Heart left ventricle (tissue), 16 donors: ENCODE measurements around the gene CDK4. TPM values are rescaled to one million over a fixed set of nuclear protein-coding genes. Genes with fewer than 3 reads are reported as not detected.
"Not testable (repeated sequence)": the region's sequence is repeated elsewhere in the genome, so short reads cannot be mapped to it uniquely, and the experiment has no call there.

ENCODE experiments used
- ATAC-seq, 4 donors: fragments of 200-7000 bp; cut with Tn5 transposase; one replicate each; pipeline ENCODE4 v1.9.1; 2020 to 2022; ENCODE audit warnings: moderate library complexity in 4 of 4, mild to moderate bottlenecking in 3 of 4, moderate number of reproducible peaks in 1 of 4
- DNase-seq, 5 donors: peaks; one replicate each; pipeline ENCODE4 v3.0.0-alpha.2; 2020
- H3K27ac ChIP-seq, 12 donors: fragments of 200-600 bp; sonication (generic) in 4 of 12; one replicate each; pipeline versions ENCODE4 v1.5.0 to v1.8.0; 2016 to 2022; ENCODE audit warnings: mild to moderate bottlenecking in 2 of 12
- H3K27me3 ChIP-seq, 9 donors: fragments of 200-600 bp; sonication (generic) in 2 of 9; one replicate each; pipeline versions ENCODE4 v1.5.1 to v1.8.0; 2016 to 2022; ENCODE audit warnings: mild to moderate bottlenecking in 3 of 9
- H3K36me3 ChIP-seq, 9 donors: fragments of 200-600 bp; sonication (generic) in 2 of 9; one replicate each; pipeline versions ENCODE4 v1.5.0 to v1.8.0; 2018 to 2022; ENCODE audit warnings: mild to moderate bottlenecking in 2 of 9
- H3K4me1 ChIP-seq, 12 donors: fragments of 200-600 bp; sonication (generic) in 4 of 12; one replicate each; pipeline versions ENCODE4 v1.5.0 to v1.8.0; 2016 to 2022; ENCODE audit warnings: mild to moderate bottlenecking in 3 of 12
- H3K4me3 ChIP-seq, 12 donors: fragments of 200-600 bp; sonication (generic) in 4 of 12; one replicate each; pipeline versions ENCODE4 v1.5.0 to v1.8.0; 2017 to 2022; ENCODE audit warnings: mild to moderate bottlenecking in 9 of 12, moderate library complexity in 4 of 12
- H3K9me3 ChIP-seq, 12 donors: fragments of 200-600 bp; sonication (generic) in 4 of 12; one replicate each; pipeline versions ENCODE4 v1.5.0 to v1.8.0; 2016 to 2022; ENCODE audit warnings: mild to moderate bottlenecking in 1 of 12
- CTCF ChIP-seq, 12 donors: fragments of 200-600 bp; sonication (generic) in 4 of 12; IDR thresholded peaks; one replicate each; pipeline versions ENCODE4 v1.5.0 to v1.8.0; 2018 to 2022; ENCODE audit warnings: antibody characterized with exemption in 12 of 12, mild to moderate bottlenecking in 5 of 12
- POLR2A ChIP-seq, 2 donors: fragments of 450-650 bp; IDR thresholded peaks; one replicate each; pipeline ENCODE4 v1.6.1; 2017; ENCODE audit warnings: antibody characterized with exemption in 2 of 2, mild to moderate bottlenecking in 2 of 2, moderate library complexity in 2 of 2
- WGBS, 4 donors: extraction: QIAGEN DNeasy Blood & Tissue Kit in 2 of 4; methylation state at CpG; one replicate each; pipeline versions ENCODE4 v1.1.5 to v1.1.7; 2013 to 2018; 5-methylcytosine and 5-hydroxymethylcytosine counted together
- intact Hi-C, 10 donors: fragments of 100-400 bp; cut with DNase I; formaldehyde crosslinking; loops; one replicate each; pipeline versions ENCODE4 v1.11.1 to v1.14.2; 2022
- polyA plus RNA-seq, 2 donors: library from polyadenylated mRNA; stranded (reverse); fragments of 200-250 nt; gene quantifications; one replicate each; pipeline ENCODE4 v1.2.3, GENCODE V29; 2013
- total RNA-seq, 9 donors: library from RNA; depleted of rRNA in 2 of 9; stranded (reverse); fragments of >200 nt in 2 of 9; fragmentation: NEBNext Ultra II Directional in 3 of 9; extraction: Animal tissue kit (Norgen Biotek cat#: 25700) in 3 of 9; gene quantifications; one replicate each; pipeline versions ENCODE4 v1.1.0 to v1.2.4, GENCODE V29; 2016 to 2023
- donor health status: ischemic (EF 13 %, LVEDD 7.1; RV severe dilation, severe dysfunction).
- donor health status: healthy with polysubstance abuse.
- donor health status: DM: no; HTN: yes; CAD: no.
- donor health status: DM: no; HTN: no; CAD: no.
- donor health status: ischemic (EF 25% LVEDD 6.9; RV normal size, moderate dysfunction).
- donor health status: ischemic (EF 25% LVEDD 5.7; RV mildly dilated, moderate dysfunction).
- donor health status: healthy.
- donor health status: DM: yes; HTN: yes; CAD: no.
- donor health status: ischemic (EF 35%, LVEDD 5.7; RV mildly dilated, moderate dysfunction).
- donor health status: nonischemic (EF 11% LVEDD 7.7; RV severe dilation, severe dysfunction).
- donor health status: DM: yes; HTN: yes; CAD: no.
- donor health status: PGD.
- donor health status: ischemic (EF 29% LVEDD 5.4; RV normal size, mild dysfunction).
- donor health status: nonischemic (EF 23%, LVEDD 6.1; RV moderate dilation, normal function).

Gene CDK4
- total and polyA plus RNA-seq, 11 donors, result 23.4 to 81.9 (median 50.2) TPM

- intact Hi-C loops, result no loop called here
- Histone ChIP-seq H3K27ac (no peak overlapping the region), H3K4me3 (no peak overlapping the region), H3K27me3 (no peaks in the 10 kb centered on the region), H3K4me1 (no peaks in the 10 kb centered on the region), H3K36me3 (peaks cover 0 to 94% (median 83%) of the 10 kb centered on the region in 9 donors), H3K9me3 (peaks cover 0 to under 1% (median 0%) of the 10 kb centered on the region in 12 donors)
- WGBS, 4 donors, result 96 to 100% (median 98%) methylated on average over 5 of the region's 5 CpGs
- no peak for DNase-seq
- TF ChIP-seq POLR2A (IDR thresholded peaks at IDR 0.05), result no peak
- no peak for TF ChIP-seq CTCF (IDR thresholded peaks at IDR 0.05)
- no peak for ATAC-seq
Observed at GRCh38 chr12:57717131-57717530, 35.0 kb downstream of the CDK4 start.

- 90 to 96% (median 95%) methylated on average over 4 of the region's 4 CpGs for WGBS, 4 donors
- no peaks in the 10 kb centered on the region for H3K4me1 ChIP-seq
Observed at GRCh38 chr12:57716305-57716704, 35.8 kb downstream of the CDK4 start.

DNA sequence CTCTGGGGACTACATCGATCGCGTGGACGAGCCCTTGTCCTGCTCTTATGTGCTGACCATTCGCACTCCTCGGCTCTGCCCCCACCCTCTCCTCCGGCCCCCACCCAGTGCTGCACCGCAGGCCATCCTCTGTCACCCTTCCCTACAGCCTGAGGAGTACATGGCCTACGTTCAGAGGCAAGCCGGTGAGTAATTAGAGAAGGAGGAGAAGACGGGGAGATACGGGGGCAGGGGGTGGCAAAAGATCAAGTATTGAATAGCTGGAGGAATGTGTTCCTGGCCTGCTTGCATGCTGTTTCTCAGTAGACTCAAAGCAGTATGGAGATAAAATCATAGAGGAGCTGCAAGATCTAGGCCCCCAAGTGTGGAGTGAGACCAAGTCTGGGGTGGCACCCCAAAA, 36.3 kb downstream of the CDK4 start:
- WGBS, 4 donors, result 92 to 96% (median 94%) methylated on average over 12 of the region's 12 CpGs
- DNase-seq (no peak), ATAC-seq (no peak)
- no peak overlapping the region for H3K27ac ChIP-seq
- H3K9me3 ChIP-seq, result peaks cover 0 to 3% (median 0%) of the 10 kb centered on the region in 12 donors
- no peaks in the 10 kb centered on the region for H3K27me3 ChIP-seq
- TF ChIP-seq CTCF (IDR thresholded peaks at IDR 0.05), result no peak
- no peak for TF ChIP-seq POLR2A (IDR thresholded peaks at IDR 0.05)
- no peaks in the 10 kb centered on the region for H3K4me1 ChIP-seq
- H3K36me3 ChIP-seq, result peaks cover 0 to 92% (median 76%) of the 10 kb centered on the region in 9 donors
- intact Hi-C loops, result no loop called here
- H3K4me3 ChIP-seq, result no peak overlapping the region

More at GRCh38 chr12:57716305-57716704, 35.8 kb downstream of the CDK4 start:
- peaks cover 0 to 3% (median 0%) of the 10 kb centered on the region in 12 donors for H3K9me3 ChIP-seq
- DNase-seq (no peak), ATAC-seq (no peak)
- no peak overlapping the region for H3K4me3 ChIP-seq
- TF ChIP-seq POLR2A (IDR thresholded peaks at IDR 0.05) (no peak), CTCF (IDR thresholded peaks at IDR 0.05) (no peak)
- no peak overlapping the region for H3K27ac ChIP-seq
- no peaks in the 10 kb centered on the region for H3K27me3 ChIP-seq
- intact Hi-C loops, result no loop called here
- peaks cover 0 to 93% (median 81%) of the 10 kb centered on the region in 9 donors for H3K36me3 ChIP-seq

DNA sequence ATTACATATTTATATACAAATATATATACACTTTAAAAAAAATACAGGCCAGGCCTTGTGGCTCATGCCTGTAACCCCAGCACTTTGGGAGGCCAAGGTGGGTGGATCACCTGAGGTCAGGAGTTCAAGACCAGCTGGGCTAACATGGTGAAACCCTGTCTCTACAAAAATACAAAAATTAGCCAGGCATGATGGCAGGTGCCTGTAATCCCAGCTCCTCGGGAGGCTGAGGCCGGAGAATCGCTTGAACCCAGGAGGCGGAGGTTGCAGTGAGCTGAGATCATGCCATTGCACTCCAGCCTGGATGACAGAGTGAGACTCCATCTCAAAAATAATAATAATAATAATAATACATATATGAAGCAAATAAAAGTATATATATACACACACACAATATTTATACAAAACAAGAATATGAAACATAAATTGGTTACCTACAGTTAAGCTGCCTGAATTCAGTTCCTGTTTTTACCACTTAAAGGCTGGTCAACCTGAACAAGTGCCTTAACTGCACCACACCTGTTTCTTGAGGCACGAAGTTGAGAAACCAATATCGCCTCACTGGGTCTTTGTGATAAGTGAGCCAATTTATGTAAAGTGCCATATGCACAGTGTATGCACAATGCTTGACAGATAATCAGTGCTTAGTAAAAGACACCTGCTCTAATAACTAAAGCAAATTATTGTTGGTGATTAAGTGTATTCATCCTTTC, 36.9 kb downstream of the CDK4 start:
- H3K4me3 ChIP-seq, H3K27me3 ChIP-seq, intact Hi-C loops, ATAC-seq, H3K27ac ChIP-seq, DNase-seq, H3K9me3 ChIP-seq, H3K4me1 ChIP-seq: not testable (repeated sequence)
- WGBS, 4 donors, result 88 to 98% (median 95%) methylated on average over 6 of the region's 6 CpGs
- H3K36me3 ChIP-seq, result peaks cover 0 to 92% (median 70%) of the 10 kb centered on the region in 9 donors
